Activated CD8-positive, alpha-beta memory T cell treated with anti-CD3 and anti-CD28 coated beads, Interleukin-2, amount 50 U/mL, for 24 hours (primary cell): Measurements from ENCODE around the gene ST3GAL5.
"Not testable (repeated sequence)": the region's sequence is repeated elsewhere in the genome, so short reads cannot be mapped to it uniquely, and the experiment has no call there.

Source experiments
- DNase-seq: peaks from one replicate; pipeline ENCODE4 v3.0.0-alpha.2; 2020; ENCODE audit errors: extremely low read depth

The ST3GAL5 gene

GRCh38 chr2:85917887-85918795, 29.4 kb upstream of the ST3GAL5 start:
- no peak for DNase-seq

- DNase-seq = no peak
These were observed 27.0 kb upstream of the ST3GAL5 start for GRCh38 chr2:85915606-85916303.

GRCh38 chr2:85914922-85915321, 26.1 kb upstream of the ST3GAL5 start:
- no peak for DNase-seq

GRCh38 chr2:85913884-85914881, 25.4 kb upstream of the ST3GAL5 start:
- no peak for DNase-seq

GRCh38 chr2:85911814-85912692, 23.3 kb upstream of the ST3GAL5 start:
- DNase-seq = no peak

- no peak for DNase-seq
These were observed 22.3 kb upstream of the ST3GAL5 start for GRCh38 chr2:85911097-85911496.

- no peak for DNase-seq
These were observed 20.2 kb upstream of the ST3GAL5 start for GRCh38 chr2:85909005-85909404.

GRCh38 chr2:85908506-85908905, 19.7 kb upstream of the ST3GAL5 start:
- DNase-seq = no peak

GRCh38 chr2:85907671-85908157, 18.9 kb upstream of the ST3GAL5 start:
- DNase-seq = no peak

- DNase-seq = no peak
These were observed 18.0 kb upstream of the ST3GAL5 start for GRCh38 chr2:85906748-85907147.

- DNase-seq = no peak
These were observed 17.1 kb upstream of the ST3GAL5 start for GRCh38 chr2:85905891-85906290.

GRCh38 chr2:85905187-85905666, 16.4 kb upstream of the ST3GAL5 start:
- DNase-seq = no peak

- no peak for DNase-seq
These were observed 15.1 kb upstream of the ST3GAL5 start for GRCh38 chr2:85903849-85904248.

GRCh38 chr2:85902496-85902895, 13.7 kb upstream of the ST3GAL5 start:
- DNase-seq = no peak

- DNase-seq = no peak
These were observed 12.4 kb upstream of the ST3GAL5 start for GRCh38 chr2:85901155-85901554.

- DNase-seq = no peak
These were observed 11.6 kb upstream of the ST3GAL5 start for GRCh38 chr2:85900366-85900765.

GRCh38 chr2:85899849-85900248, 11.1 kb upstream of the ST3GAL5 start:
- no peak for DNase-seq

GRCh38 chr2:85899284-85899683, 10.5 kb upstream of the ST3GAL5 start:
- no peak for DNase-seq

- no peak for DNase-seq
These were observed 10.1 kb upstream of the ST3GAL5 start for GRCh38 chr2:85898881-85899280.

GRCh38 chr2:85894554-85895278, 5.9 kb upstream of the ST3GAL5 start:
- DNase-seq = not testable (repeated sequence)
